Glomerular endothelial cell (primary cell): ENCODE data around the gene NCBP2. TPM values are rescaled to one million over a fixed set of nuclear protein-coding genes. Genes with fewer than 3 reads are reported as not detected.

Experiments
- DNase-seq: peaks from one replicate; pipeline ENCODE4 v3.0.0-alpha.2; 2011; ENCODE audit warnings: low read depth, low spot score; ENCODE audit errors: extremely low read depth
- total RNA-seq: library from RNA; depleted of rRNA; stranded (reverse); fragments of >200 nt; gene quantifications from 2 replicates; pipeline ENCODE4 v1.2.3, GENCODE V29; 2015

The NCBP2 gene
- total RNA-seq, 1 donor from 2014 or later: 48.5 TPM

DNA sequence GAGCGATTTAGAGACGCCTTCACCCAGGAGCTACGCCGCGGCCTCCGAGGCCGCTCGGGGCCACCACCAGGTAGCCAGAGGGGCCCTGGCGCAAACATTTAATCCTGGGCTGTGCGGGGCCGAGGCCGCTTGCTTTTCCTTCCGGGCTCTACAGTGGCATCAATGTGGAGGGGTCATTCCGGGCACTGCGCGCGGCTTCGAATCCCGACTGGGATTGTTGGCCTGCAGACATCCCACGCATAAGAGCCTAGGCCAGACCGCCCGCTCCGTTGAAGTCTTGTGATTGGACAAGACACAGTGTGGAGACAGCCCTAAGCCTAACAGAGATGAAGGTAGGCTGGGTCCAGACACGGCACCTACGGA lies 568 bp upstream of the NCBP2 start:
- DNase-seq: no peak

DNA sequence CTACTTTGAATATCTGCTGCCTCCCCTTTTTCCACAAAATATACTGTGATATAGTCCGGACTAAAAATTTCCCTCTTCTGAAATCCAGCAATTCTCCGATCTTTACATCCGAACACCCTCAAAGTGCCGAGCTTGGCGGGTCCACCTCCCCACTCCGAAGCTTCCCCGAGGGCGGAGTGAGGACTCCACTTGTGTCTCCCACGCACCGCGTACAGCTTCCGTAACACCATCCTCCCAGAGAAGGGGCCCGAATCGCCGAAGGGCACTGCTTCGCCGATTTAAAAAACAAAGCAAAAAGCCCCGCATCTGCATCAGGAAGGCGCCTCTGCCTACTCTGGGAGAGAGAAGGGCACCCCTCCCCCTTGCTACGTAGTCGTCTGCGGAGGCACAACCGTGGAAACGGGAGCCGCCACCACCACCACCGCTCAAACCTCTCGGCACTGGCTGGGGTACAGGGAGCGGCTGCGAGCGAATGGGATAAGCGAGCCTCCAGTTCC lies 551 bp downstream of the NCBP2 start:
- DNase-seq: peak; percentile 1

DNA sequence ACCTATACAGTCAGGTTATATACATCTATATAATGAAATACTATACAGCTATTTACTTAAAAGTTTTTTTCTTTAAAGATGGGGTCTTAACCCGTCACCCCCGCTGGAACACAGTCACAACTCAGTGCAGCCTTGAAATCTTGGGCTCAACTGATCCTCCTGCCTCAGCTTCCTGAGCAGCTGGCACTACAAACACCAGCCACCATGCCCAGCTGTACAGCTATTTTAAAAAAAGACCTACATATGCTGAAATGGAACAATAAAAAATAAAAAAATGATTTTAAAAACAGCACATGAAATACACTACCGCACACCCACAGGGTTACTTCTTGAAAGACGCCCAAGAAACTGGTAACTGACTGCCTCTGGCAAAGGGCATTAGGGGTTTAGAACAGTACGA lies 3.8 kb downstream of the NCBP2 start:
- no peak for DNase-seq

DNA sequence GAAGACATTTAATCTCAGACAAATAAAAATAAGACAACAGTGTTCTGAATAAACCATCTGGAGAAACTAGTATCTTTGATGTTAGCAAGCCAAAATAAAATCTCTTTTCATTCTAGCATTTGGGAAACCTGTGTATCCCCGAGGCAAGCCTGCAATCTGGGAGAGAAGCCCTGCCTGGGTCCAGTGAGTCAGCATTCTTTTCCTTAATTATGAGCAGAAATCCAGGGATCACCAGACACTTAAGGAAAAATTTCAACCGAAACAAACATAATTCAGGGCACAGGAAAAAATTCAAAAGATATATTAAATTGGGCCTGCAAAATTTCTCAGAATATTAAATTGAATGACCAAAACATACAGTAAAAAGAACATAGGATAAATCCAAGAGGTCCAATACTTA lies 4.2 kb downstream of the NCBP2 start:
- DNase-seq: no peak

DNA sequence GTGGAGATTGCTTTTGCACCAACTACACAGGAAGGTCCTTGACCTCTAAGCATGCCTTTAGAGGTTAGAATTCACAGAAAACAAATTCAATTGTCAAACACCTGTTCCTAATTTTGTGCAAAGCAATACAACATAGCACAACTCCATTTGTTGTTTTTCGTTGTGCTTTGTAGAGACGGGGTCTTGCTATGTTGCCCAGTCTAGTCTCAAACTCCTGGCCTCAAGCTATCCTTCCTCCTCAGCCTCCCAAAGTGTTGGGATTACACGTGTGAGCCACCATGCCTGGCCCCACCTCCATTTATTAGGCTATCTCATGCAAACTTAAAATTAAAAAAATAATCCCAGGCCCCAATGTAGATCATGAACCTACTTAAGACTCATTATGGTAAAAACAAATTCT lies 6.0 kb downstream of the NCBP2 start:
- DNase-seq: no peak

DNA sequence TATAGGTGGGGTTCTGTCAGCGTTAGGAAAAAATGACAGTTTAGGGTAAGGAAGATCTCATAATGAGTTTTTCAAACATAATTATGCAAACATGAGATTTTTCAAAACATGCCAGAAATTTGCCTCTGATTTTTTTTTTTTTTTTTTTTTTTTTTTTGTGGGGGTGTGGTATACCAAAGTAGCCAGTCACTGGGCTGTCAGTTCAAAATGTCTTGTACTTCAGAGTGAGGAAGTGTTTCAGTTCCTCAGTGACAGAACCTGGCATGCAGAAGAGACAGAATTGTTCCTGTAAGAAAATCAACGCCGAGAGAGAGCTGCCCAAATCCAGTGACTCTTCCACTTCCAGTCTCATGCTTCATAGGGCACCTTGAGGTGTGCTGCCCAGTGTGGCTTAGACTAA lies 9.7 kb downstream of the NCBP2 start:
- no peak for DNase-seq

DNA sequence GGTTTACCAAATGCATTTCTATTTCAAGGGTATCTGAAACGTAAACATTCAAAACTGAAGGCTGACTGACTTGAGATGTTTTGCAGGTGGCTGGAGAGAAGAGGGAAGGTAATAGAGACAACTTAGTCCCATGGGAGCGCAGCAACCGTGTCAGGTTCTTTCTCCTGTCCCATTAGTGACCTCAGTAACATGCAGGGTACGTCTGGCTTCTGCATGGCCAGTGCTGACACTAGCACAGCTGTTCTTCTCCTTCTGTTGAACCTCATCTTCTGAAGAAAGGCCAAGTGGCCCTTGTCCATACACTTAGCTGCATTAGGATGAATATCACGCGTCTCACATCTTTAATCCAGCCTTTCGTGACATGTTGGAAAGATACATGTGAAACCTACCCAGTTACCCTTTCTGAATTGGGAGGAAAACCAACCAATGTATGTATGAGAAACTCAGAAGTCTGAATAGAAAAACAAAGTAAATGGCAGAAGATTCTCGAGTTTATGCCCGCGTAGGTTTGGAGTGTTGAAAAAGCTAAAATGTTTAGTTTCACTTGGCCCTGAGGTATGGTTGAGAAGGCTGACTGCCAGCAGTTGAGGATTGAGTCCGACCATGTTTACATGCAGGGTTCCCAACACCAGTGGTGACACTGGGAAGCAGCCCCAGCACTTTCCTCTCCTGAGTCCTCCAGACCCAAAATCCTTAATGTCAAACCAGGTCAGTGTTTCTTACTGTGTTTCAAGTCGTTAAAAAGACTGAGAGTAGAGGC lies 10.3 kb downstream of the NCBP2 start:
- DNase-seq: no peak

DNA sequence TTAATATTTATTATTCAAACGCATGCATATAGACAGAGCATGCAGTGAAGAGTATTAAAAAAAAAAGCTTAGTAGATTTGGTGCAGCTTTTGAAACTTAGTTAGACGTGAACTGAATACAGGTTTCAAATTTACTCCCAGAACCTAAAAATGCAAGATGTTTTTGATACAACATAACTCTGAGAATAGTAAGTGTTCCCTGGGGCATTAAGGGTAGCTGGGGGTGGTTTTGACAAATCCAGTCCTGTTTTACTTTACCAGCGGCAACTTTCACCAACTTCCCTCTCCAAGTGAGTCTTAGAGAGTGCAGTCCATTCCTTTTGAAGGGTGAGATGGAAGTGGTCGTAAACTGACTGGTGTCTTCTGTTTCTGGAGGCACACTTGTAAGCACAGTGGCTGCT lies 11.2 kb downstream of the NCBP2 start:
- no peak for DNase-seq

DNA sequence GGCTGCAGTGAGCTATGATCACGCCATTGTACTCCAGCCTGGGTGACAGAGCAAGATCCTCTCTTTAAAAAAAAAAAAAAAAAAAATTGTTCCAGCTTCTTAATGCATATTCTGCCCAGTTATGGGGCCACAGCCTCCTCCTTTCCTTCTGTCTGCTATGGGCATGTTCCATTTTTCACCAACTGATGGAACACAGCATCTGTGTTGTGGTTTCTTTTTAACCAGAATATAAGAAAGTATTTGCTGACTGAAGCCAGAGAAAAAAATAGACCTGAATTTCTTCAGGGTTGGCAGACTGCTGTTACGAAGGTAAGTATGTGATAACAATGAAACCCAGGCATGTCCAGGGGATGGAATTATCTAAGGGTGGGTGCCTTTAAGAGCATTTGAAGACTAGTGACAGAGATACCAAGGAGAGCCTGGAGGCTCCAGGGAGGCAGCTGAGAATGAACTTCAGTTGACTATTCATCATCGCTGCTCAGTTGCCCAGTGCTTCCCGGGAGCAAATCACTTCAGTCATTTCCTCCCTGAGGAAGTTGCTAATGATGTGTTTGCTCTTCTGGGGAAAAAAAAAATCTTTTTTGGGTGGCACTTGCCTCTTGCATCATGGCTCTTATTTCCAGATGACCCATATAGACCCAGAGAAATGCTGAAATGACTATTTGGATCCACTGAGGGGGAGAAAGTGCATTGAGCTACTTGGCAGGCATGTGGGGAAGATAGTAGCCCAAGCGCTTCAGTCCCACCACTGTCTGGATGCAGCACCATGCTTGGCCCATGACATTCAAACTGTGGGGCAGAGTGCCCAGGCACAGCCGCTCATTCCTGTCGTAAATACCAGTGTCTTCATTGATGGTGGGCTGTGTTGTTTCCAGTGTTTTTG lies 14.5 kb downstream of the NCBP2 start:
- no peak for DNase-seq

DNA sequence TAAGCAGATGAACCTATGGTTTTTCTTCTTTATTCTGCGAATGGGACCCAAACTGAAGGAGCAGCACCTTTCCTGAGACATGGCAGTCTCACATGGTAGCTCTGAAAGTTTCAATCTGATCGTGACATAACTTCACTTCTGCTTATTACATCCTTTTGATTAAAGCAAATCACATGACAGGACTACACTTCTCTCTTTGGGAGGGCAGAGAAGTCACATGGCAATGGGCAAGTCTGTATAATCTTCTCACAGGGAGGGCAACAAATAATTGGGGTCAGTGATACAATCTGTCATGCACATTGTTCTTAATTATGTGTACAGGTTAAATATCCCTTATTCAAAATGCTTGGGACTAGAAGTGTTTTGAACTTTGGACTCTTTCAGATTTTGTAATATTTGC lies 21.6 kb downstream of the NCBP2 start:
- no peak for DNase-seq

DNA sequence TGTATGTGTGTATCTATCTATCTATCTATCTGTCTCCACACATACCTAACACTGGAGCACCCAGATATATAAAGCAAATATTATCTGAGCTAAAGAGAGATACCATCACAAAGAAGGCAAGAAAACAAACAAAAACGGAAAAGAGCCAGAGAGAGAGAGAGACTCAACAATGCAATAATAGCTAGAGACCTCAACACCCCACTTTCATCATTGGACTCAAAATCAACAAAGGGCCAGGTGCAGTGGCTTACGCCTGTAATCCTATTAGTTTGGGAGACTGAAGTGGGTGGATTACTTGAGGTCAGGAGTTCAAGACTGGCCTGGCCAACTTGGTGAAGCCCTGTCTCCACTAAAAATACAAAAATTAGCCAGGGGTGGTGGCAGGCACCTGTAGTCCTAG lies 23.4 kb downstream of the NCBP2 start:
- no peak for DNase-seq

DNA sequence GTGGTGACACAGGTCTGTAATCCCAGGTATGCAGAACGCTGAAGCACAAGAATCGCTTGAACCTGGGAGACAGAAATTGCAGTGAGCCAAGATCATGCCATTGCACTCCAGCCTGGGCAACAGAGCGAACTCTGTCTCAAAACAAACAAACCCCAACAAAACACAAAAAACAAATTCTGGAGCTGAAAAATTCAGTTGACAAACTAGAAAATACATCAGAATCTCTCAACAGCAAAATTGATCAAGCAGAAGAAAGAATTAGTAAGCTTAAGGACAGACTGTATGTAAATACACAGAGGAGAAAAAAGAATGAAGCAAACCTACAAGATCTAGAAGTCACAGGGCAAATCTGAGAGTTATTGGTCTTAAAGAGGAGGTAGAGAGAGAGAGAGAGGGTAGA lies 25.3 kb downstream of the NCBP2 start:
- DNase-seq: no peak

DNA sequence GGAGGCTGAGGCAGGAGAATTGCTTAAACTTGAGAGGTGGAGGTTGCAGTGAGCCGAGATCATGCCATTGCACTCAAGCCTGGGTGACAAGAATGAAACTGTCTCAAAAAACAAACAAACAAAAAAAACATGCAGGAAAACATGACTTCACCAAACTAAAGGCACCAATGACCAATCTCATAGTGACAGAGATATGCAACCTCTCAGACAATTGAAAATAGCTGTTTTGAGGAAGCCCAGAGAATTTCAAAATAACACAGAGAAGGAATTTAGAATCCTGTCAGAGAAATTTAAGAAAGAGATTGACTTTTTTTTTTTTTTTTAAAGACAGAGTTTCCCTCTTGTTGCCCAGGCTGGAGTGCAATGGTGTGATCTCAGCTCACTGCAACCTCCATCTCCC lies 26.1 kb downstream of the NCBP2 start:
- no peak for DNase-seq

DNA sequence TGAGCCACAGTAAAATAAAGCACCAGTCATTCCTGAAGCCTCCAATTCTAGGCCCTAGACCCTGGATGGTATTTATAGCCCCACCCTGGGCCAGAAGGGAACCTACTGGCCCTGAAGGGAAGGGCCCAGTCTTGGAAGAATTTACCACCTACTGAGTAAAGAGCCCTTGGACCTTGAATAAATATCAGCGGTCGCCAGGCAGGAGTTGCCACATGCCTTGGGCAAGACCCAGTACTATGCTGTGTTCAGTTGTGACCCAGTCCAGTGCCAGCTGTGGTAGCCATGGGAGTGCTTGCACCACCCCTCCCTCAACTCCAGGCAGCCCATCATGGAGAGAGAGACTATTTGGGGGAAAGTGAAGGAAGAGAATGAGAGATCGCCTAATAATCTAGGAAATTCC lies 27.0 kb downstream of the NCBP2 start:
- DNase-seq: no peak

DNA sequence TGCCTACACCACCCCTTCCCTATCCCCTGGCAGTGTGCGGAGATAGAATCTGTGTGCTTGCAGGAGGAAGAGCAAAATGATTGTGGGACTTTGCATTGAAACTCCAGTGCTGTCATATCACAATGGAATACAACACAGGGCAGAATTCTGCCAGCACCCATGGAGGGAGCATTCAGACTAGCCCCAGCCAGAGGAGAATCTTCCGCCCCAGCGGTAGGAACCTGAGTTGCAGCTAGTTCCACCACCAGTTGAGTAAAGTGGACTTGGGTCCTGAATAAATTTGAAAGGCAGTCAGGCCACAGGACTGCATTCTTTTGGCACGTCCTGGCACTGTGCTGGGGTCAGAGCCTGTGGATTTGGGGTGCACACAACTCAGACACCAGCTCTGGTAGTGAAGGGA lies 27.5 kb downstream of the NCBP2 start:
- no peak for DNase-seq

DNA sequence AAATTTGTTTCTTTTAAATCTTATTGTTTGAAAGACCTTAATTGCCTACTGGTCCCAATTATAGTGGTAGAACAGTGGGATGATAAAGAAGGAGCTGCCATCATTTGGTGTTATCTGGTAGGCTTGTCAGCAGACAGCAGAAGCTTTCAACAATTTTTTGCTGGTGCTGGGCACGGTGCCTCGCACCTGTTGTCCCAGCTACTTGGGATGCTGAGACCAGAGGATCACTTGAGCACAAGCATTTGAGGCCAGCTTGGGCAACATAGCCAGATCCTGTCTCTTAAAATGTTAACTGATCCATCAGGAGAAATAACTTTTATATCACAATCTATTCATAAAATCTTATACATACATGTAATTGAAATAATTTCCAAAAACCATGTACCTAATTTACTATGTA lies 38.6 kb downstream of the NCBP2 start:
- no peak for DNase-seq

DNA sequence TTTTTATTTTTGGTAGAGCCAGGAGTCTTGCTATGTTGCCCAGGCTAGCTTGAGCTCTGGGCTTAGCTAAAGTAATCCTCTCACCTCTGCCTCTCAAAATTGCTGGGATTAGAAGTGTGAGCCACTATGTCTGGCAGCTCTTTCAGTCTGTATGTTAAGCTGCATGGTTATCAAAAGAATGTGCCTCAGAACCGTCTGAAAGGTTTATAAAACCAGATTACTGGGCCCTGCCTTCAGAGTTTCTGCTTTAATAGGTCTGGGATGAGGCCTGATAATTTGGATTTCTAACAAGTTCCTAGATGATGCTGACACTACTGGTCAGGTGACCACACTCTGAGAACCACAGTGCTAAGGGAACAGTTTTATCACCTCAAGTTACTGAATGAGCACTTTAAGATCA lies 40.0 kb downstream of the NCBP2 start:
- DNase-seq: no peak

DNA sequence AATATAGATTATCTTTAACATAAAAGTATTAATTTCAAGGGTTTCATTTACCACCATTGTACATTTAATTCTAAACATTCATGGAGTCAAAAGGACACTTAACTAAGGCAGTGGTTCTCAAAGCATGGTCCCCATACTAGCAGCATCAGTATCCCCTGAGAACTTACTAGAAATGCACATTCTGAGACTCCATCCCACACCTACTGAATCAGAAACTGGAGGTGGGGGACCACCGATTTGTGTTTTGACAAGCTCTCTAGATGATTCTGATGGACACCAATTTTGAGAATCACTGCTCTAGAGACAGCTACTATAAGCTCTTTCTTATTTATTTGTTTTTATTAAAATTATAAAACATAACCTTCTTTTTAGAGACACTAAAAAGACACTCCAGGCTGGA lies 40.6 kb downstream of the NCBP2 start:
- no peak for DNase-seq

DNA sequence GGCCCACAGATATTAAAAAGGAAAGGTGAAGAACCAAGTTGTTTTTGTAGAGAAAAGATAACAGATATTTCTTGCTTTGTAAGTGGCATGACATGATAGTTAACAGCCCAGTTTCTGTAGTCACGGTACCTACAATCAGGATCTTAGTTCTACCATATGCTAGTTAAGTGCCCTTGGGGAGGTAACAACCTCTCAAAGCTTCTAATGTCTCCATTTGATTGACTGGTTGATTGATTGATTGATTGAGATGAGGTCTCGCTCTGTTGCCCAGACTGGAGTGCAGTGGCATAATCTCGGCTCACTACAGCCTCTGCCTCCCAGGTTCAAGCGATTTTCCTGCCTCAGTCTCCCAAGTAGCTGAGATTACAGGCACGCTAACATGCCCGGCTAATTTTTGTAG lies 46.1 kb downstream of the NCBP2 start:
- no peak for DNase-seq

DNA sequence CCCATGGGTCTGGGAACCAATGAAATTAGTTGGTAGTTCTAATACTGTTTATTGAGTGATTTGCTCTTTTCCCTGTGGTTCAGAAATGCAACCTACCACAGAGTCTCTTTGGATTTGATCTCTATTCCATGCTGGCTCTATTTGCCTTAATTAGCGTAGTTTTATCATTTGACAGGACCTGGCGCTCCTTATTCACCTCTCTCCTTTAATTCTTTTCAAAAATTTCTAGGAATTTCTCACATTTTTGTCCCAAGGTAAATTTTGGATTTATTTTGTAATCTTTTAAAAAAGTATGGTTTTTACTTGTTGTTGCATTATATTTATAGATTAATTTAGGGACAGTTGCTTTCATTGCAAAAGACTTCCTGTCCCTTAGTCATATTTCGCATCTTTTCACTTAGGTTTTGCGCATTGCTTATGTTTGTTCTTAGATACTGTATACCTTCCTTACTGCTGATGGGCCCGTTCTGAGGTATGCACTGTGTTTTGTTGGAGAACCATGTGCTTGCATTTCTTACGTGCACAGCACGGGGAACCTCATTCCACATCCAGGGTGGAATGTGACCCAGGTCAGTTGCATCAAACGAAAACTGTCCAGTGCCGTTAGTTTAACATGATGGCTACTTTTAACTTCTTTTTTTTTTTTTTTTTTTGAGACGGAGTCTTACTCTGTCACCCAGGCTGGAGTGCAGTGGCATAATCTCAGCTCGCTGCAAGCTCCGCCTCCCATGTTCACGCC lies 47.6 kb downstream of the NCBP2 start:
- DNase-seq: no peak
